Measurements from ENCODE around the gene SLC6A17.

DNA sequence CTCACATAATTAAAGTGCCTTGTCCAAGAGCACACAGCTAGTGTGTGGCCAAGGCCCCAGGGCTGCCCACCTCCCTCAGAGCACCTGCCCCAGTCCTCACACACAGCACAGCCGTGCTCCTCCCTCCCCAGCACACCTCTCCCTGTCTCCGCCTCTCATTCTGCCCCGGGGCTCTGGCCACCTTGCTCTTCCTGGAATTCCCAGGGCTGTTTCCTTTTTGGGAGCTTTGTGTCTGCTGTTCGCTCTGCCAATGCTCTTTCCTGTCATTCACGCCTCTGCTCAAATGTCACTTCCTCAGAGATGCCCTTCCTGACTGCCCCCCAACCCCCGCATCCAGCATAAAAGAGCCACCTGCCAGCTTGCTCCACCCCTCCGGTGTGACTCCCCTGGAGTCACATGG, 13.3 kb downstream of the SLC6A17 start:
- TF ChIP-seq, protein P1, sequence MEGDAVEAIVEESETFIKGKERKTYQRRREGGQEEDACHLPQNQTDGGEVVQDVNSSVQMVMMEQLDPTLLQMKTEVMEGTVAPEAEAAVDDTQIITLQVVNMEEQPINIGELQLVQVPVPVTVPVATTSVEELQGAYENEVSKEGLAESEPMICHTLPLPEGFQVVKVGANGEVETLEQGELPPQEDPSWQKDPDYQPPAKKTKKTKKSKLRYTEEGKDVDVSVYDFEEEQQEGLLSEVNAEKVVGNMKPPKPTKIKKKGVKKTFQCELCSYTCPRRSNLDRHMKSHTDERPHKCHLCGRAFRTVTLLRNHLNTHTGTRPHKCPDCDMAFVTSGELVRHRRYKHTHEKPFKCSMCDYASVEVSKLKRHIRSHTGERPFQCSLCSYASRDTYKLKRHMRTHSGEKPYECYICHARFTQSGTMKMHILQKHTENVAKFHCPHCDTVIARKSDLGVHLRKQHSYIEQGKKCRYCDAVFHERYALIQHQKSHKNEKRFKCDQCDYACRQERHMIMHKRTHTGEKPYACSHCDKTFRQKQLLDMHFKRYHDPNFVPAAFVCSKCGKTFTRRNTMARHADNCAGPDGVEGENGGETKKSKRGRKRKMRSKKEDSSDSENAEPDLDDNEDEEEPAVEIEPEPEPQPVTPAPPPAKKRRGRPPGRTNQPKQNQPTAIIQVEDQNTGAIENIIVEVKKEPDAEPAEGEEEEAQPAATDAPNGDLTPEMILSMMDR (IDR thresholded peaks at IDR 0.05): no peak
- no peak for TF ChIP-seq EZH2 (IDR thresholded peaks at IDR 0.05; ENCODE audit: borderline replicate concordance, insufficient read depth, low read depth, low read length, poor library complexity, severe bottlenecking)
